Osteocyte (in vitro differentiated cells): ENCODE data around the gene PLA2G2C. TPM values are rescaled to one million over a fixed set of nuclear protein-coding genes. Genes with fewer than 3 reads are reported as not detected.

Source experiments
- DNase-seq: peaks from one replicate; pipeline ENCODE4 v3.0.0; 2021; ENCODE audit warnings: mixed read lengths; ENCODE audit not compliant: unreplicated experiment; ENCODE audit errors: extremely low spot score
- H3K27ac Mint-ChIP-seq: one replicate; pipeline ENCODE4 v1.8.0; 2021; ENCODE audit warnings: mild to moderate bottlenecking, mixed read lengths; ENCODE audit not compliant: unreplicated experiment
- H3K27me3 Mint-ChIP-seq: one replicate; pipeline ENCODE4 v1.8.0; 2021; ENCODE audit warnings: mixed read lengths; ENCODE audit not compliant: unreplicated experiment
- H3K36me3 Mint-ChIP-seq: one replicate; pipeline ENCODE4 v1.8.0; 2021; ENCODE audit warnings: mixed read lengths; ENCODE audit not compliant: unreplicated experiment
- H3K4me1 Mint-ChIP-seq: one replicate; pipeline ENCODE4 v1.8.0; 2021; ENCODE audit warnings: mixed read lengths; ENCODE audit not compliant: unreplicated experiment
- H3K4me3 Mint-ChIP-seq: one replicate; pipeline ENCODE4 v1.8.0; 2021; ENCODE audit warnings: mild to moderate bottlenecking, moderate library complexity, mixed read lengths; ENCODE audit not compliant: unreplicated experiment
- H3K9me3 Mint-ChIP-seq: one replicate; pipeline ENCODE4 v1.8.0; 2021; ENCODE audit warnings: mixed read lengths; ENCODE audit not compliant: unreplicated experiment
- total RNA-seq: library from RNA; stranded (reverse); gene quantifications from 2 replicates; pipeline ENCODE4 v1.2.1, GENCODE V29; 2021
- TF ChIP-seq, protein P1 (sequence below): fragments of 200-600 bp; sonication (generic); IDR thresholded peaks from 2 replicates; pipeline ENCODE4 v1.5.0; 2021; ENCODE audit warnings: antibody characterized with exemption, mild to moderate bottlenecking, moderate library complexity

The PLA2G2C gene
- total RNA-seq, 1 donor from 2014 or later, result not detected

DNA sequence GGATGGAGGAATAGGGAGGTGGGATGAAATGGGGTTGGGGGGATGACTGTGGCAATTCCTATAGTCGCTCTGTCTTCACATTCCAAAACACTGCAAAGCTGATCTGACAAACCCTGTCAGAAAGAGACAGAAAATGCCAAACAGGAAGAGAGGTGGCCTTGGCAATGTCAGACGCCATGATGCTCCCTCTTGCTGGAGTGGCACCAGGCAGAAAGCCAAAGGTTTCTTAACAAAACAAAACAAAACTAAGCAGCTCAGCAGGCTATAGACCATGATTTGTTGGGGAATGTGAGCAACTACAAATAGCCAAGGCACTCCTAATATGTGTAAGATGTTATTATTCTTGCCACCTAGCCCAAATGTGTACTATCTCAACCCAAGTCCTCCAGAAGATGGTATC, 42.9 kb upstream of the PLA2G2C start:
- no peaks in the 10 kb centered on the region for H3K36me3 Mint-ChIP-seq
- H3K27me3 Mint-ChIP-seq, result peaks cover 47% of the 10 kb centered on the region
- no peaks in the 10 kb centered on the region for H3K4me1 Mint-ChIP-seq
- DNase-seq, result no peak
- H3K4me3 Mint-ChIP-seq, result no peak overlapping the region
- H3K27ac Mint-ChIP-seq, result no peak overlapping the region
- TF ChIP-seq, protein P1, sequence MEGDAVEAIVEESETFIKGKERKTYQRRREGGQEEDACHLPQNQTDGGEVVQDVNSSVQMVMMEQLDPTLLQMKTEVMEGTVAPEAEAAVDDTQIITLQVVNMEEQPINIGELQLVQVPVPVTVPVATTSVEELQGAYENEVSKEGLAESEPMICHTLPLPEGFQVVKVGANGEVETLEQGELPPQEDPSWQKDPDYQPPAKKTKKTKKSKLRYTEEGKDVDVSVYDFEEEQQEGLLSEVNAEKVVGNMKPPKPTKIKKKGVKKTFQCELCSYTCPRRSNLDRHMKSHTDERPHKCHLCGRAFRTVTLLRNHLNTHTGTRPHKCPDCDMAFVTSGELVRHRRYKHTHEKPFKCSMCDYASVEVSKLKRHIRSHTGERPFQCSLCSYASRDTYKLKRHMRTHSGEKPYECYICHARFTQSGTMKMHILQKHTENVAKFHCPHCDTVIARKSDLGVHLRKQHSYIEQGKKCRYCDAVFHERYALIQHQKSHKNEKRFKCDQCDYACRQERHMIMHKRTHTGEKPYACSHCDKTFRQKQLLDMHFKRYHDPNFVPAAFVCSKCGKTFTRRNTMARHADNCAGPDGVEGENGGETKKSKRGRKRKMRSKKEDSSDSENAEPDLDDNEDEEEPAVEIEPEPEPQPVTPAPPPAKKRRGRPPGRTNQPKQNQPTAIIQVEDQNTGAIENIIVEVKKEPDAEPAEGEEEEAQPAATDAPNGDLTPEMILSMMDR, result no peak
- H3K9me3 Mint-ChIP-seq, result no peaks in the 10 kb centered on the region

DNA sequence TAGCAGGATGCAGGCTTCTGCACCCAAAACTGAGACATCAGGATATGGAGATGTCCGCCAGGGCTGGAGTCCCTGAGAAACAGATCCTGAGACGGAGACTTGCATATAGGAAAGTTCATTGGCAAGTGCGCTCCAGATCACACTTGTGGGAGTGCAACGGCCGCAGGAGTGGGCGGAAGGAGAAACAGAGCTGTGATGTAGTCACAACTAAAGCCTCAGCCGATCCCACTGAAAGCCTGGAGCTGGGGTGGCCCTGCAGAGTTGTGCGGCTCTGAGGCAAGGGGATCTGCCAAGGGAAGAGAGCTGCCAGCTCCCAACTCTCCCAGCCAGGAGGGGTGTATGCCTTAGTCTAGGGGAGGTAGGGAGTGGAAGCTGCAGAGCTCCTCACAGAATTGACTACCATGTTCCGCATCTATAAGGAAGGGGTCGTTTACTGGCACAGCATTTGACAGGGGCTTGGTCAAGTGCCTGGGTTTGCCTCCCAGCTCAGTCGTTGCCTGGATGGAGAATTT, 42.1 kb upstream of the PLA2G2C start:
- H3K36me3 Mint-ChIP-seq, result no peaks in the 10 kb centered on the region
- H3K9me3 Mint-ChIP-seq, result no peaks in the 10 kb centered on the region
- TF ChIP-seq, protein P1, result no peak
- no peak overlapping the region for H3K4me3 Mint-ChIP-seq
- H3K27ac Mint-ChIP-seq, result no peak overlapping the region
- no peak for DNase-seq
- H3K4me1 Mint-ChIP-seq, result no peaks in the 10 kb centered on the region
- H3K27me3 Mint-ChIP-seq, result peaks cover 45% of the 10 kb centered on the region

DNA sequence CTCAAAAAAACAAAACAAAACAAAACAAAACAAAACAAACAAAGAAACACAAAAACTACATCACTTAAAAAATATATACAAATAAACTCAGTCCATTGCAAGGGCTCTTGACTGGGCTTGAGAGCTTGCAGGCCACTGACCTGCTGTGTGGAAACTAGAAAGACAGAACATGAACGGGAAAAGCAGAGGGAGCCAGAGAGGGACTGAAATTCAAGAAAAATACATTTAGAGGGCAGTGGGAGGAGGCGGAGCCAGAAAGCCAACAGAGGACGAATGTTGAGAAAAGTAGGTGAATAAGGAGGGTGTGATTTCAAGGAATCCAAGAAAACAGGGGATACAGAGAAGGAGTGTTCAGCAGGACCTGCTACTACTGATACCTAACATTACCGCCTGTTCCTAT, 41.4 kb upstream of the PLA2G2C start:
- H3K4me3 Mint-ChIP-seq, result no peak overlapping the region
- TF ChIP-seq, protein P1, result no peak
- H3K27me3 Mint-ChIP-seq, result peaks cover 45% of the 10 kb centered on the region
- DNase-seq, result no peak
- H3K27ac Mint-ChIP-seq, result no peak overlapping the region
- no peaks in the 10 kb centered on the region for H3K4me1 Mint-ChIP-seq
- H3K36me3 Mint-ChIP-seq, result no peaks in the 10 kb centered on the region
- H3K9me3 Mint-ChIP-seq, result no peaks in the 10 kb centered on the region

DNA sequence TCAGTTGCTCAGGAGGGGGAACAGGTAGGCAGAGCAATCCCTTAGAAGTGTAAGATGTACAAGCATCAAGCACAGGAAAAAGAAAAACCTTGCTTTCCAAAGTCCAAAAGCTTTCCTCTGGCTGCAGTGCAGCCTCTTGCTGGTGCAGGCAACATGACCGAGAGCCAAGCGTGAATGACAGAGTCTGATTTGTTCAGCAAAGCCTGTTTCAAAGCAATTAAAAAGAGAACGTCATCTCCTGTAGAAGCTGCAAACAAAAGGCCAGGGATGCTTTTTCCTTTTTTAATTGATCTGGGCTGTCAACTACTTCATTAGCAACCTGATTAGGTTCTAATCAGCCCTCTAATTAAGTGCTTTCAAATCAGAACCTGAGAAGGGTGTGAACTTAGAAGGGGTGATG, 38.2 kb upstream of the PLA2G2C start:
- Mint-ChIP-seq H3K27me3 (peaks cover 49% of the 10 kb centered on the region), H3K4me1 (no peaks in the 10 kb centered on the region), H3K4me3 (no peak overlapping the region), H3K36me3 (no peaks in the 10 kb centered on the region), H3K27ac (no peak overlapping the region), H3K9me3 (no peaks in the 10 kb centered on the region)
- no peak for DNase-seq
- TF ChIP-seq, protein P1, result no peak

DNA sequence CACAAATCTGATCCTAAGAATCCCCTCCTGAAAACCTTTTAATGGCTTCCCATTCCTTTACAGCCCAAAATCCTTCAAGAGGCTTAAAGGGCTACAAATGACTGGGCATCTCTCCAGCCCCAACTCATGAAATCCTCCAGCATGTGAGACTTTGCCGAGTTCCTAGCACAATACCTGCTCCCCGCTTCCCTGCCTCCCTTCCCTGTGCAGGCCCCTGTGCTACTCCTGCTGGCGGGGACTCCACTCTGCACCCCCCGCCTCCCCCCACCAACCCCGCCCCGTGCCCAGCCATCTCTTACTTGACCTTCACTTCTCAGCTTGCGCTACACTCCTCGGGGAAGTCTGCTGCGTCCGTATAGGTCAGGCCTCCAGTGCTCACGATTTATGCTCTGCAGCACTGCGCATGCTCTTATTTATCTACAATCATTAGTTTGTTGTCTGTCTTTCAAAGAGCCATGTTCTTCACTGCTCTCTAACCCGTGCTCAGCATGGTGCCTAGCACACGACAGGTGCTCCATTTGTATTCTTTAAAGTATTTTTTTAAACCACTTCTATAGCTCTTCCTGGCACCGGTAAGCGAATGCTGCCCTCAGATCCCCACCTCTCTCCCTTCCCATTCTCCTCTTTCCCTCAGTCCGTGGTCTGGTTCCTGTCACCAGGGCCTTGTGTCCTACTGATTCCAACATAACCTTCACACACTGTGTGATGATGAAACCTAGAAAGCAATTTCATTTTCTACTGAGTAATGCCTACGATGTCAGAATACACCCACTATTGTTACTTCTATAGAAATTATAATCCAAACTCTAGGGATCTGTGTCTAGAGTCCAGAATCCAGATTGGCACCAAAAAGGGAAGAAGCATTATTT, 37.5 kb upstream of the PLA2G2C start:
- H3K27ac Mint-ChIP-seq, result no peak overlapping the region
- H3K36me3 Mint-ChIP-seq, result no peaks in the 10 kb centered on the region
- no peak for DNase-seq
- no peaks in the 10 kb centered on the region for H3K4me1 Mint-ChIP-seq
- TF ChIP-seq, protein P1, result no peak
- H3K9me3 Mint-ChIP-seq, result no peaks in the 10 kb centered on the region
- H3K4me3 Mint-ChIP-seq, result no peak overlapping the region
- peaks cover 49% of the 10 kb centered on the region for H3K27me3 Mint-ChIP-seq
